GM21529 (cell line): ENCODE measurements around the gene ABLIM1.

Source experiments
- ATAC-seq: cut with Tn5 transposase; IDR thresholded peaks from one replicate; pipeline ENCODE4 v1.9.1; 2021; ENCODE audit not compliant: unreplicated experiment

ABLIM1 gene

GRCh38 chr10:114593816-114594468 is 64.1 kb downstream of the ABLIM1 start:
- no peak for ATAC-seq

DNA sequence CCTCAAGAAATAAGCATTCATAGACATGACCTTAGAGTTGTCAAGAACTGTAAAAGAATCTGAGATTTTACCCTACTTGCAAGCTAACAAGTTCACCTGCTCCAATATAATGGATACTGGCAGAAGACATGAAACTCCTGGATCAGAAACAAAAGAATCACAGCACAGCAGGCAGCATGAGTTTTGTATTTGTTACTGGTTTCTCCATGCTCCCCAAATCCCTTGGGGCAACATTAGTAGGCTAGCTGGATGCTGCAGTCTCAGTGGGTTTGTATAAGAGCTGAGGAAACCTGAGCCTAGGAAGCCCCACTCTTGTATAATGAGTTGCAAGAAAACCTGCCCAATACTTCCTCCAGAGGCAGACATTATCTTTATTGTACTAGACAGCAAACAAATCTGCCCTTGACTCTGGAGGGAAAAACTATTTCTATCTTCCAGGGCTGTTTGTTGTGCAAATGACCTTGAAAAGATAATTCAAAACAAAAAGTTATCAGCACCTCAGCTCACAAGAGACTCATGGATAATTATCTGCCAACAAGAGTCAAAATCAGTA is 64.8 kb downstream of the ABLIM1 start:
- ATAC-seq = no peak

DNA sequence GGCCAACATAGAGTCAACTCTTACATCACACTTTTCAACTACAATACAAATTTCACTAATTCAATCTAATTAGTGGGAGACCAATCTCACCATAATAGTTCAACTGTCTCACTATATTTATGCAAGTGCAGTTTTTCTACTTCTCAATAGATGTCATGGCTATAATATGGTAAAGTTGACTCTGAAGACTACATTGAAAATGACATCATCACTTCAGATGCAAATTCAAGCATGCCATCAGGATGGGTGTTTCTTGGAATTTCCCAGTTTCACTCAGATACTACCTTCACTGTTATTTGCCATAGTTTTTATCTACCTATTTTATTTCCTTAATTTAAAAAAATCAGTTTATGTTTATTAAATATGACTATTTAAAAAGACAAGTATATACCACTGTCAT is 67.1 kb downstream of the ABLIM1 start:
- no peak for ATAC-seq

GRCh38 chr10:114584419-114584818 is 73.7 kb downstream of the ABLIM1 start:
- ATAC-seq = no peak

- ATAC-seq = no peak
These were observed 77.0 kb downstream of the ABLIM1 start for GRCh38 chr10:114581071-114581470.

GRCh38 chr10:114577133-114577532 is 80.9 kb downstream of the ABLIM1 start:
- ATAC-seq = no peak

GRCh38 chr10:114576716-114577115 is 81.4 kb downstream of the ABLIM1 start:
- no peak for ATAC-seq

- ATAC-seq = no peak
These were observed 82.0 kb downstream of the ABLIM1 start for GRCh38 chr10:114576132-114576487.

GRCh38 chr10:114575417-114576131 is 82.5 kb downstream of the ABLIM1 start:
- ATAC-seq = no peak

- no peak for ATAC-seq
These were observed 84.6 kb downstream of the ABLIM1 start for GRCh38 chr10:114573330-114574045.

GRCh38 chr10:114571316-114571999 is 86.6 kb downstream of the ABLIM1 start:
- ATAC-seq = no peak

- no peak for ATAC-seq
These were observed 92.0 kb downstream of the ABLIM1 start for GRCh38 chr10:114566064-114566463.

DNA sequence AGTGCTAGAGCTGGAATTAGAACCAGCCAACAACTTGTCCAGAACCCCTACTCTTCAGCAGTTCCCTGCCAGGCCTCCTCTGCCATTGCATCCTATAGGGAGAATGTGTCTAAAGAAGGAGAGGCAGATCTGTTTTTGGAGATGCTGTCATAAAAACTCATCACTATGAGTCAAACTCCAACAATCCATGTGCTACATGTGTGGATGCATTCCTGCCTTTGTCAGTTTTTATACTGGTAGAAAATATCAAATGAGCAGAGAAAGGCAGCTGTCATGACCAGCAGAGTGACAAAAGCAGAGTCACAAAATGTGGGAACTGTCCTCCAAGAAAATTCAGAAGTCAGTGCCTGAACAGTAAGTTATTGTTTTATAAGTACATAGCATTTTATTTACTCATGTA is 93.0 kb downstream of the ABLIM1 start:
- ATAC-seq = no peak

DNA sequence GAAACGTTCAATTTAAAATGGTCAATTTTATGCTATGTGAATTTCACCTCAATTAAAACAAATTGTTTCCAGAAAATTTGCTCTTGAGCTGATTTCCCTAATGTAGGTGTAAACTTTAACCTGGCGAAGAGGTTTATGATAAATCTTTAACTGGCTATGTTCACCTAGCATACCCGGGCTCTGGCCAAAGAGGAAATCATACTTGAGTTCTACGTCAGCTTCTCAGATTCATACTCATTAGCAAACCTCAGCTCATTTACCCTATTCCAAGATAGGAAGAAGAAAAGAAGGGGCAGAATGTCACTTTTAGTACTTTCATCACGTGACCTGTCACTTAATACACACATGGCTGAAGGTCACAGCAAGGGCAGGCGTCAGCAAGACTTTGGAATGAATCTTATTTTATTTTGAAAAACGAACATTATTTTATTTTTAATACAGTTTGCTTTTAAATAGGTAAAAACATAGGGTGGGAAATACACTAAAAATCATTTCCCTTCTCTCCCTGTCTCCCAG is 97.0 kb downstream of the ABLIM1 start:
- no peak for ATAC-seq

GRCh38 chr10:114560144-114560543 is 97.9 kb downstream of the ABLIM1 start:
- no peak for ATAC-seq

- no peak for ATAC-seq
These were observed 98.4 kb downstream of the ABLIM1 start for GRCh38 chr10:114559636-114560035.

DNA sequence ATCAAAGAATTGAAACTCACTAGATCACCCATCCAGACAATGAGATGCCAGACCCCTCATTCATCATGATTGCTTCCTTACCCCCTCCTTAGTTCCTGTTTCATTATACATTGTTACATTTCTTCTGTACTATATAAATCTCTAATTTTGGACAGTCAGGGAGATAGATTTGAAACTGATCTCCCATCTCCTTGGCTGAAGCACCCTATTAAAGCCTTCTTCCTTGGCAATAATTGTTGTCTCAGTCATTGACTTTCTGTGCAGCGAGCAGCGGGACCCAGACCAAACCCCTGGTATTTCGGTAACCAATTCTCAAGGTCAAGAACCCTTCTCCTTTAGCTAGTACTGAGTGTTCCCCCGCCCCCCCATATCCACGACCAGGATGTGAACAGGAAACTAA is 100.2 kb downstream of the ABLIM1 start:
- no peak for ATAC-seq

DNA sequence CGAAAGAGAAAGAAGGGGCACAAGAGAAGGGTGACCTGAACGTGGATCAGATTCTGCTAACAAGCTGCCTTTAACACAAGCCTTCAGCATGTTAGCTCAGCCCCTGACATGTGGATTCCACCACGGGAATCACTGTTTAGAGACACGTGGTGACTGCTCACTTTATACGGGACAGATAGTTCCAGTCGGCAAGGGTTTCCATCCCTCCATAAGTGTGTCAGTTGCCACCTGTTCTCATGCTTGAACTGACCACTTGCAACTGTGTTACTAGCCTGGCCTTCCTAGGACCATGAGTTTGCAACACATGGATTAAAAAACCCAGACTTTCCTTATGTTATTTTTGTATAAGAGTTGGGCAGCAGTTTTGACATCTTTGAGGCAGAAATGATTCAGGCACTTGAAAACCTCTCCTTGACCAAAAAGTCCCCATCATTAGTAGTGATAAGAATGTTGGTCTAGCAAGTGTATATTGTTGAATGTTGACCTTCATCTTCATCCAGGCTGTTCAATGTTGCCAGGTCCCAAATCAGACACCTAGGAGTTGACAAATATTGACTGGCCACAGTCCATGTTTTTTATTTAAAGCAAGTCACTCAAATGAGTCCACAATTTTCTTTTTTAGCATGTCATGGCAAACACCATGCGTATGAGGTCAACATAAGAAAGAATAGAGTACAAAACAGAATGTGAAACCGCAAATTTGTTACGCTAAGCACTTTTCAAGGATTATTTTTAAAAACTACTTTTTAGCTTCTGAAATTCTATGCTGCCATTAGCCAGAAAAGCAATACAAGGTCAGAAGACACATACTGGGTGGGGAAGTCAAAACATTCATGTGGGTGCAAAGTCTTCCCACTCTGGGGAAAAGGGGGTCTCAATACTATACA is 101.6 kb downstream of the ABLIM1 start:
- no peak for ATAC-seq

- ATAC-seq = no peak
These were observed 104.6 kb downstream of the ABLIM1 start for GRCh38 chr10:114553436-114553835.

- ATAC-seq = no peak
These were observed 106.0 kb downstream of the ABLIM1 start for GRCh38 chr10:114552050-114552449.
